Esophagus muscularis mucosa (tissue), 4 donors: ENCODE results near the gene SLC1A4. TPM values are rescaled to one million over a fixed set of nuclear protein-coding genes. Genes with fewer than 3 reads are reported as not detected.

Source experiments
- DNase-seq: peaks from one replicate; pipeline ENCODE4 v3.0.0-alpha.2; 2017; ENCODE audit errors: extremely low spot score
- H3K27ac ChIP-seq, 4 donors: fragments of 200-600 bp; sonication (generic); replicated peaks in 1 of 4; 1 replicate in 3 of 4; 2 replicates in 1 of 4; pipeline ENCODE4 v1.5.1; 2016 to 2019; ENCODE audit warnings: mild to moderate bottlenecking in 1 of 4
- H3K27me3 ChIP-seq, 4 donors: fragments of 200-600 bp; sonication (generic); one replicate each; pipeline versions ENCODE4 v1.5.1 to v1.6.0; 2016 to 2019
- H3K36me3 ChIP-seq, 4 donors: fragments of 200-600 bp; sonication (generic); one replicate each; pipeline ENCODE4 v1.5.1; 2016 to 2019
- H3K4me1 ChIP-seq, 4 donors: fragments of 200-600 bp; sonication (generic); one replicate each; pipeline ENCODE4 v1.5.1; 2016 to 2019
- H3K4me3 ChIP-seq, 4 donors: fragments of 200-600 bp; sonication (generic); 1 replicate in 2 of 4; 2 replicates in 2 of 4; pipeline ENCODE4 v1.5.1; 2016 to 2019; ENCODE audit warnings: mild to moderate bottlenecking in 4 of 4, moderate library complexity in 1 of 4
- H3K9me3 ChIP-seq, 4 donors: fragments of 200-600 bp; sonication (generic); 1 replicate in 3 of 4; 2 replicates in 1 of 4; pipeline ENCODE4 v1.5.1; 2016 to 2019
- CTCF ChIP-seq, 3 experiments: fragments of 200-600 bp in 2 of 3; fragments of 450-650 bp in 1 of 3; sonication (generic) in 2 of 3; IDR thresholded peaks; one replicate each; pipeline ENCODE4 v1.5.1; 2017 to 2019; ENCODE audit warnings: antibody characterized with exemption in 3 of 3, mild to moderate bottlenecking in 2 of 3, moderate library complexity in 1 of 3
- EP300 ChIP-seq: sonication (generic); formaldehyde crosslinking; IDR thresholded peaks from one replicate; pipeline ENCODE4 v1.6.1; 2017; ENCODE audit warnings: antibody characterized with exemption
- POLR2A ChIP-seq: fragments of 450-650 bp; IDR thresholded peaks from one replicate; pipeline ENCODE4 v1.6.1; 2017; ENCODE audit warnings: antibody characterized with exemption, moderate library complexity, mild to moderate bottlenecking, low read depth
- POLR2AphosphoS5 ChIP-seq, 2 donors: sonication (generic); formaldehyde crosslinking; IDR thresholded peaks; one replicate each; pipeline ENCODE4 v1.6.1; 2017; ENCODE audit warnings: antibody characterized with exemption in 2 of 2
- WGBS: methylation state at CpG from one replicate; pipeline ENCODE4 v1.1.5; 2018; 5-methylcytosine and 5-hydroxymethylcytosine counted together
- intact Hi-C: fragments of 100-400 bp; cut with DNase I; formaldehyde crosslinking; loops from one replicate; pipeline ENCODE4 v1.15.1; 2023
- total RNA-seq, 4 donors: library from RNA; depleted of rRNA; stranded (reverse); fragments of >200 nt; gene quantifications; one replicate each; pipeline versions ENCODE4 v1.1.0 to v1.2.1, GENCODE V29; 2016

SLC1A4 gene
- total RNA-seq, 4 donors from 2014 or later = 10.4 to 15.1 (median 10.8) TPM

- no peak for DNase-seq
- TF ChIP-seq POLR2A = no peak
- TF ChIP-seq CTCF (IDR thresholded peaks at IDR 0.05) = no peak
- TF ChIP-seq EP300 = no peak
- TF ChIP-seq POLR2AphosphoS5 (IDR thresholded peaks at IDR 0.05) = no peak
- Histone ChIP-seq H3K27me3 (no peaks in the 10 kb centered on the region), H3K27ac (no peak overlapping the region), H3K9me3 (no peaks in the 10 kb centered on the region), H3K4me3 (no peak overlapping the region), H3K36me3 (peaks cover 10 to 72% (median 48%) of the 10 kb centered on the region in 4 donors), H3K4me1 (no peaks in the 10 kb centered on the region)
- intact Hi-C loops = no loop called here
- WGBS = 88% methylated on average over 1 of the region's 1 CpG
These were observed 24.6 kb downstream of the SLC1A4 start for GRCh38 chr2:65013776-65014175.

- peaks cover 11 to 85% (median 63%) of the 10 kb centered on the region in 4 donors for H3K36me3 ChIP-seq
- TF ChIP-seq EP300 = no peak
- TF ChIP-seq CTCF (IDR thresholded peaks at IDR 0.05) = no peak
- no peak for TF ChIP-seq POLR2A
- TF ChIP-seq POLR2AphosphoS5 (IDR thresholded peaks at IDR 0.05) = no peak
- no peaks in the 10 kb centered on the region for H3K27me3 ChIP-seq
- H3K4me1 ChIP-seq = no peaks in the 10 kb centered on the region
- WGBS = 86% methylated on average over 5 of the region's 5 CpGs
- intact Hi-C loops = no loop called here
- no peaks in the 10 kb centered on the region for H3K9me3 ChIP-seq
- no peak overlapping the region for H3K27ac ChIP-seq
- H3K4me3 ChIP-seq = no peak overlapping the region
- DNase-seq = no peak
These were observed 26.5 kb downstream of the SLC1A4 start for GRCh38 chr2:65015731-65016130.

- 90% methylated on average over 6 of the region's 6 CpGs for WGBS
- Histone ChIP-seq H3K36me3 (peaks cover 20 to 85% (median 63%) of the 10 kb centered on the region in 4 donors), H3K4me3 (no peak overlapping the region), H3K27ac (no peak overlapping the region), H3K9me3 (no peaks in the 10 kb centered on the region), H3K27me3 (no peaks in the 10 kb centered on the region), H3K4me1 (no peaks in the 10 kb centered on the region)
- TF ChIP-seq EP300 = no peak
- no peak for TF ChIP-seq CTCF (IDR thresholded peaks at IDR 0.05)
- TF ChIP-seq POLR2A = no peak
- TF ChIP-seq POLR2AphosphoS5 (IDR thresholded peaks at IDR 0.05) = no peak
- no peak for DNase-seq
- intact Hi-C loops = no loop called here
These were observed 27.6 kb downstream of the SLC1A4 start for GRCh38 chr2:65016789-65017188.

- no peak for DNase-seq
- Histone ChIP-seq H3K4me1 (no peaks in the 10 kb centered on the region), H3K9me3 (no peaks in the 10 kb centered on the region), H3K27ac (no peak overlapping the region), H3K36me3 (peaks cover 20 to 86% (median 57%) of the 10 kb centered on the region in 4 donors), H3K27me3 (no peaks in the 10 kb centered on the region), H3K4me3 (no peak overlapping the region)
- intact Hi-C loops = no loop called here
- 42% methylated on average over 4 of the region's 4 CpGs for WGBS
- peak in 1 of 3 experiments; percentile 26 for TF ChIP-seq CTCF (IDR thresholded peaks at IDR 0.05)
- TF ChIP-seq EP300 = no peak
These were observed 28.1 kb downstream of the SLC1A4 start for GRCh38 chr2:65017335-65017734.

- Histone ChIP-seq H3K4me1 (no peaks in the 10 kb centered on the region), H3K4me3 (no peak overlapping the region), H3K9me3 (no peaks in the 10 kb centered on the region), H3K27ac (peak overlapping the region in 2 of 4 donors; percentile 25 to 27), H3K27me3 (no peaks in the 10 kb centered on the region), H3K36me3 (peaks cover 20 to 81% (median 50%) of the 10 kb centered on the region in 4 donors)
- TF ChIP-seq EP300 = no peak
- TF ChIP-seq POLR2AphosphoS5 (IDR thresholded peaks at IDR 0.05) = no peak
- no peak for TF ChIP-seq CTCF (IDR thresholded peaks at IDR 0.05)
- TF ChIP-seq POLR2A = no peak
- 79% methylated on average over 13 of the region's 15 CpGs for WGBS
- intact Hi-C loops = no loop called here
- DNase-seq = no peak
These were observed 29.0 kb downstream of the SLC1A4 start for GRCh38 chr2:65018141-65018582.
